Mucosa of descending colon (tissue), 3 donors: ENCODE measurements around the gene PRKAR1B. TPM values are rescaled to one million over a fixed set of nuclear protein-coding genes. Genes with fewer than 3 reads are reported as not detected.

Source experiments
- ATAC-seq: fragments of 200-7000 bp; cut with Tn5 transposase; one replicate; pipeline ENCODE4 v1.9.1; 2020; ENCODE audit warnings: mild to moderate bottlenecking, moderate library complexity
- DNase-seq, 3 donors: peaks; one replicate each; pipeline ENCODE4 v3.0.0-alpha.2; 2020
- H3K36me3 ChIP-seq: fragments of 200-600 bp; one replicate; pipeline ENCODE4 v1.8.0; 2021; ENCODE audit warnings: low read depth, mild to moderate bottlenecking
- H3K4me1 ChIP-seq: fragments of 200-600 bp; one replicate; pipeline ENCODE4 v1.8.0; 2021; ENCODE audit warnings: low read depth, mild to moderate bottlenecking
- H3K4me3 ChIP-seq: fragments of 200-600 bp; one replicate; pipeline ENCODE4 v1.8.0; 2021; ENCODE audit warnings: mild to moderate bottlenecking
- H3K9me3 ChIP-seq: fragments of 200-600 bp; one replicate; pipeline ENCODE4 v1.8.0; 2021; ENCODE audit warnings: mild to moderate bottlenecking
- intact Hi-C, 2 donors: fragments of 100-400 bp; cut with DNase I in 1 of 2; cut with micrococcal nuclease in 1 of 2; formaldehyde crosslinking; loops; one replicate each; pipeline versions ENCODE4 v1.11.0 to v1.11.1; 2022; cut with DNase I, micrococcal nuclease
- total RNA-seq, 3 donors: library from RNA; stranded (reverse); fragmentation: NEBNext Ultra II Directional in 2 of 3; extraction: Animal tissue kit (Norgen Biotek cat#: 25700) in 2 of 3; gene quantifications; one replicate each; pipeline versions ENCODE4 v1.2.1 to v1.2.4, GENCODE V29; 2021 to 2023
- TF ChIP-seq, protein P1 (sequence below): fragments of 200-600 bp; IDR thresholded peaks from one replicate; pipeline ENCODE4 v1.8.0; 2022; ENCODE audit warnings: antibody characterized with exemption, mild to moderate bottlenecking
- donor health status: DM: no; HTN: no; CAD: no; lungs with moderate emphysema.
- donor health status: DM: no; HTN: no; CAD: no.
- donor health status: DM: no; HTN: yes; CAD: no.

The PRKAR1B gene
- total RNA-seq, 3 donors from 2014 or later = 10.1 to 24.5 (median 24.4) TPM

- Histone ChIP-seq H3K9me3 (no peaks in the 10 kb centered on the region), H3K36me3 (no peaks in the 10 kb centered on the region), H3K4me3 (no peak overlapping the region), H3K4me1 (peaks cover 35% of the 10 kb centered on the region)
- ATAC-seq (no peak), DNase-seq (peak in 2 of 3 donors; percentile 23 to 34)
- TF ChIP-seq, protein P1, sequence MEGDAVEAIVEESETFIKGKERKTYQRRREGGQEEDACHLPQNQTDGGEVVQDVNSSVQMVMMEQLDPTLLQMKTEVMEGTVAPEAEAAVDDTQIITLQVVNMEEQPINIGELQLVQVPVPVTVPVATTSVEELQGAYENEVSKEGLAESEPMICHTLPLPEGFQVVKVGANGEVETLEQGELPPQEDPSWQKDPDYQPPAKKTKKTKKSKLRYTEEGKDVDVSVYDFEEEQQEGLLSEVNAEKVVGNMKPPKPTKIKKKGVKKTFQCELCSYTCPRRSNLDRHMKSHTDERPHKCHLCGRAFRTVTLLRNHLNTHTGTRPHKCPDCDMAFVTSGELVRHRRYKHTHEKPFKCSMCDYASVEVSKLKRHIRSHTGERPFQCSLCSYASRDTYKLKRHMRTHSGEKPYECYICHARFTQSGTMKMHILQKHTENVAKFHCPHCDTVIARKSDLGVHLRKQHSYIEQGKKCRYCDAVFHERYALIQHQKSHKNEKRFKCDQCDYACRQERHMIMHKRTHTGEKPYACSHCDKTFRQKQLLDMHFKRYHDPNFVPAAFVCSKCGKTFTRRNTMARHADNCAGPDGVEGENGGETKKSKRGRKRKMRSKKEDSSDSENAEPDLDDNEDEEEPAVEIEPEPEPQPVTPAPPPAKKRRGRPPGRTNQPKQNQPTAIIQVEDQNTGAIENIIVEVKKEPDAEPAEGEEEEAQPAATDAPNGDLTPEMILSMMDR = no peak
- intact Hi-C loops = loop anchor here (10.0 kb wide), 2 partner anchors 175 to 185 kb away; no protein-coding TSS in a partner anchor
Measured at GRCh38 chr7:509426-510130, 217.5 kb downstream of the PRKAR1B start.

GRCh38 chr7:508461-509170 is 218.5 kb downstream of the PRKAR1B start:
- intact Hi-C loops = loop anchor here (10.0 kb wide), 2 partner anchors 174 to 184 kb away; no protein-coding TSS in a partner anchor
- ATAC-seq = no peak
- TF ChIP-seq, protein P1 = no peak
- Histone ChIP-seq H3K36me3 (no peaks in the 10 kb centered on the region), H3K4me1 (peaks cover 41% of the 10 kb centered on the region), H3K4me3 (no peak overlapping the region), H3K9me3 (no peaks in the 10 kb centered on the region)
- DNase-seq = peak in 2 of 3 donors; percentile 24 to 31

GRCh38 chr7:507623-508300 is 219.3 kb downstream of the PRKAR1B start:
- DNase-seq = peak in 2 of 3 donors; percentile 26 to 34
- Histone ChIP-seq H3K4me1 (peaks cover 41% of the 10 kb centered on the region), H3K9me3 (no peaks in the 10 kb centered on the region), H3K4me3 (no peak overlapping the region), H3K36me3 (no peaks in the 10 kb centered on the region)
- intact Hi-C loops = loop anchor here (10.0 kb wide), 2 partner anchors 173 to 183 kb away; no protein-coding TSS in a partner anchor
- TF ChIP-seq, protein P1 = no peak
- no peak for ATAC-seq

- no peaks in the 10 kb centered on the region for H3K36me3 ChIP-seq
- DNase-seq (peak in 2 of 3 donors; percentile 28 to 34), ATAC-seq (no peak)
- intact Hi-C loops = loop anchor here (10.0 kb wide), 2 partner anchors 172 to 182 kb away; no protein-coding TSS in a partner anchor
- TF ChIP-seq, protein P1 = no peak
- H3K9me3 ChIP-seq = no peaks in the 10 kb centered on the region
- peaks cover 39% of the 10 kb centered on the region for H3K4me1 ChIP-seq
- no peak overlapping the region for H3K4me3 ChIP-seq
Measured at GRCh38 chr7:506921-507622, 220.0 kb downstream of the PRKAR1B start.

GRCh38 chr7:506391-506831 is 220.7 kb downstream of the PRKAR1B start:
- Histone ChIP-seq H3K4me3 (no peak overlapping the region), H3K36me3 (no peaks in the 10 kb centered on the region), H3K9me3 (no peaks in the 10 kb centered on the region), H3K4me1 (peaks cover 37% of the 10 kb centered on the region)
- intact Hi-C loops = loop anchor here (10.0 kb wide), 2 partner anchors 172 to 182 kb away; no protein-coding TSS in a partner anchor
- TF ChIP-seq, protein P1 = no peak
- ATAC-seq (no peak), DNase-seq (peak in 2 of 3 donors; percentile 31 to 47)
